Measurements from ENCODE around the gene PTPRR. TPM values are rescaled to one million over a fixed set of nuclear protein-coding genes. Genes with fewer than 3 reads are reported as not detected.

Gene PTPRR, protein sequence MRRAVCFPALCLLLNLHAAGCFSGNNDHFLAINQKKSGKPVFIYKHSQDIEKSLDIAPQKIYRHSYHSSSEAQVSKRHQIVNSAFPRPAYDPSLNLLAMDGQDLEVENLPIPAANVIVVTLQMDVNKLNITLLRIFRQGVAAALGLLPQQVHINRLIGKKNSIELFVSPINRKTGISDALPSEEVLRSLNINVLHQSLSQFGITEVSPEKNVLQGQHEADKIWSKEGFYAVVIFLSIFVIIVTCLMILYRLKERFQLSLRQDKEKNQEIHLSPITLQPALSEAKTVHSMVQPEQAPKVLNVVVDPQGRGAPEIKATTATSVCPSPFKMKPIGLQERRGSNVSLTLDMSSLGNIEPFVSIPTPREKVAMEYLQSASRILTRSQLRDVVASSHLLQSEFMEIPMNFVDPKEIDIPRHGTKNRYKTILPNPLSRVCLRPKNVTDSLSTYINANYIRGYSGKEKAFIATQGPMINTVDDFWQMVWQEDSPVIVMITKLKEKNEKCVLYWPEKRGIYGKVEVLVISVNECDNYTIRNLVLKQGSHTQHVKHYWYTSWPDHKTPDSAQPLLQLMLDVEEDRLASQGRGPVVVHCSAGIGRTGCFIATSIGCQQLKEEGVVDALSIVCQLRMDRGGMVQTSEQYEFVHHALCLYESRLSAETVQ
- under 0.01 and 0.26 TPM in 2 replicates for total RNA-seq

DNA sequence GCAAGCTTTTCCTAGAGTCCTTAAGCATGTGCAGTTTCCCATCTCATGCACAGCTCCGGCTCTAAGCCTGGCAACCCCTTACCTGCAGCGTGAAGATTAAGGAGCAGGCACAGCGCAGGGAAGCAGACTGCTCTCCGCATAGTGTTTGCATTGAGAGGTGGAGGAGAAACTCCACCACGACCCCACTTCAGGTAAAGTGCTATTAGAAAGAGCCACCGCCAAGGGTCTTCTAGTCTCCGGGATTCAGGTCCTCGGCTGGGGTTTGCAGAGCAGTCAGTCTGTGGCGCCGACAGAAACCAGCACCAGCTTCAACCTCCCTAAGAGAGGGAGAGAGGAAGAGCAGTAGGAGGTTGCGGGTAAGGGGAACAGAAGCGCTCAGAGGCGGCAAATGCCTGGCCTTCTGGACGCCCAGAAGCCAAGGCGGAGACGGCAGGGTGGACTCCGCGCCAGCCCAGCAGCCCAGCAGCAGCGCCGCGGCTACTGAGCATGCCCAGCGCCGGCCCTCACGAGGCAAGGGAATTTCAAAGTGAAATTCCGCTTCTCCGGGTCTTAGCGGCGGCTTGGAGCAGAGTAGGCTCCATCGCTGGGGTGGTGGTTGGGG lies at the start of gene PTPRR:
TSS of gene PTPRR (minus strand) at position 488 of the 601 bp plus-strand sequence. CDS start at position 140, 348 bp downstream.
- no peaks in the 10 kb centered on the region for H3K36me3 ChIP-seq (ENCODE audit: control insufficient read depth, insufficient read depth, low read length)
- TF ChIP-seq, protein P1, sequence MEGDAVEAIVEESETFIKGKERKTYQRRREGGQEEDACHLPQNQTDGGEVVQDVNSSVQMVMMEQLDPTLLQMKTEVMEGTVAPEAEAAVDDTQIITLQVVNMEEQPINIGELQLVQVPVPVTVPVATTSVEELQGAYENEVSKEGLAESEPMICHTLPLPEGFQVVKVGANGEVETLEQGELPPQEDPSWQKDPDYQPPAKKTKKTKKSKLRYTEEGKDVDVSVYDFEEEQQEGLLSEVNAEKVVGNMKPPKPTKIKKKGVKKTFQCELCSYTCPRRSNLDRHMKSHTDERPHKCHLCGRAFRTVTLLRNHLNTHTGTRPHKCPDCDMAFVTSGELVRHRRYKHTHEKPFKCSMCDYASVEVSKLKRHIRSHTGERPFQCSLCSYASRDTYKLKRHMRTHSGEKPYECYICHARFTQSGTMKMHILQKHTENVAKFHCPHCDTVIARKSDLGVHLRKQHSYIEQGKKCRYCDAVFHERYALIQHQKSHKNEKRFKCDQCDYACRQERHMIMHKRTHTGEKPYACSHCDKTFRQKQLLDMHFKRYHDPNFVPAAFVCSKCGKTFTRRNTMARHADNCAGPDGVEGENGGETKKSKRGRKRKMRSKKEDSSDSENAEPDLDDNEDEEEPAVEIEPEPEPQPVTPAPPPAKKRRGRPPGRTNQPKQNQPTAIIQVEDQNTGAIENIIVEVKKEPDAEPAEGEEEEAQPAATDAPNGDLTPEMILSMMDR (IDR thresholded peaks at IDR 0.05; ENCODE audit: insufficient read depth, low read length, severe bottlenecking): no peak
- DNase-seq (ENCODE audit: low read depth) (no peak), FAIRE-seq (no peak)
- H3K4me3 ChIP-seq (ENCODE audit: low read depth, low read length): no peak within 1 kb of the TSS
- peaks cover 6% of the 10 kb centered on the region for H3K27me3 ChIP-seq (ENCODE audit: control insufficient read depth, insufficient read depth, low read length)

DNA sequence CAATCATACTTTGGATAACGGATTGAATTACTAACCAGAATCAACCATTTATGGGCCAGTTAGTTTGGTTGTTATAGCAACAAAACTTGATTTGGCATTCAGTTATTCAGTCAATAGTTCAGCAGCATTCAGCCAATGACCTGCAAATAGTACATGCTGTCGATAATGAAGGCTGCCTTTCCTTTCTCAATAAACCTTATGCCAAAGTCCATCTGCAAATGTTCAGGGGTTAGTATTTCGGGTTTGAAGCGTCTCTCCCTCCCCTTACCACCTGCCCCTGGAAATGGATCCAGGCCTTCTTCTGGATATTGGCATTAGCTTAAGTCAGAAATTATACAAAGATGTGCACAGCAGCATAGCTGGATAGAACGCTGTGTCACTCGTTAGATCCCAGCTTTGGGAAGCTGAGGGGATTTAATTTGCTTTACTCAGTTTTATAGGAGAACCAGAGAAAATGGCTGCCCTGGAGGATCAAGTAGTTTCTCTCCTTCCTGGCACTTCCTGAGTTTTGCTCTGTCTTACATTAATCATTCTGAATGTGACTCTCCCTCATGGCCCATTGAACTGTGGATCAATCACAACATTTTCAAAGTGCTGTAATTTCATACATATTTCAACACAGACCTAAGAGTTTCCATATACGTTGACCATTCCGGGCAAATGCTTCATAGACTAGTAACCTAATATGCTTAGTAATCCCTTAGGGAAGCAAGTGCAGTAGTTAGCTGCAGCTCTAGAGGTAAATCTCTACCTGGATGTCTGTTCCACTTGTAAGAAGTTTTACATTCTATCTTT lies 46.7 kb upstream of the PTPRR start:
- TF ChIP-seq, protein P1 (IDR thresholded peaks at IDR 0.05; ENCODE audit: insufficient read depth, low read length, severe bottlenecking): no peak
- FAIRE-seq (no peak), DNase-seq (ENCODE audit: low read depth) (no peak)
- Histone ChIP-seq H3K36me3 (ENCODE audit: control insufficient read depth, insufficient read depth, low read length) (no peaks in the 10 kb centered on the region), H3K27me3 (ENCODE audit: control insufficient read depth, insufficient read depth, low read length) (peaks cover 2% of the 10 kb centered on the region), H3K4me3 (ENCODE audit: low read depth, low read length) (no peak overlapping the region)

DNA sequence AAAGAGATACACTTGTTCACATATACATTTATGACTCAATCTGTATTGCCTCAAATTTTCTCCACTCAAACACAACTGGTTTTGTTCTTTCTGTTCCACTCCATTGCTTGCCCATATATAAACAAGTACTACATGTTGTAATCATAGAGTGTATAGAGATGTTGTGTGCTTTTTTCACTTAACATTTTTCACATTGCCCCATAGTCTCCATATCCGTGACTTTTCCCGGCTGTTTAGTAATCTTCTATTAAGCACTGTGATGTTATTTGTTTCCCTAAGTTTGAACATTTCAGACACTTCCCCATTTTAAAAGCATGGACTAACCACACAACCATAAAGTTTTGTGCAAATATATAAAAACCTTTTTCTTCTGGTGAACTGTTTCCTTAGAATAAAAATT lies 45.5 kb upstream of the PTPRR start:
- no peak for FAIRE-seq
- H3K4me3 ChIP-seq (ENCODE audit: low read depth, low read length): no peak overlapping the region
- DNase-seq (ENCODE audit: low read depth): no peak

DNA sequence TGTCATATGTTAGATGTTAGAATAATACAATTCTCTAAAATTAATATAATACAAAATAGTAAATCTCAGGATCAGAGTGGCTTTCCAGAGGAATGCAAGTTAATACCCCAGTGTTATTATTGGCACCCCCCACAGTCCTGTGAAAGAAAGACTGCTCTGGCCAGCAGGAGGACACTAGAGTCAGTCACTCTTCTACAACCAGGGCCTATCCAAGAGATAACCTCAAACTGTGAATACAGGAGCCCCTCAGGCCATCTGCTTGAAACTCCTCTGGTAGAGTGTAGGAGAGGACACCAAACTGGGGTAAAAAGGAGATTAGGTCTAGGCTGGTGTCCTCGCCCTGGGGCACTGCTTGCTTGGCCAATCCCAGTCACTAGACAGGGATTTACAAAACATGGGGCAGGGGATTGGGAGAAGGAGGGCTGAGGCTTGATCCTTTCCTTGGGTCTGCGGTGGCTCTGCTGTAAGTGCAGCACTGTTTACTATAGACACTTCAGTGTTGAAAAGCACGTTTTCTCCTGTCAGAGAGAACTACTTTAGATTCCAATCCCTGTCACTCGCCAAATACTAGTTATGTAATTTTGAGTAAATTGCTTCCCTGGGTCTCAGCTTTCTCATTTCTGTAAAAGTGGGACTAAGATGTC lies 44.5 kb upstream of the PTPRR start:
- no peaks in the 10 kb centered on the region for H3K36me3 ChIP-seq (ENCODE audit: control insufficient read depth, insufficient read depth, low read length)
- TF ChIP-seq, protein P1 (IDR thresholded peaks at IDR 0.05; ENCODE audit: insufficient read depth, low read length, severe bottlenecking): no peak
- H3K4me3 ChIP-seq (ENCODE audit: low read depth, low read length): no peak overlapping the region
- DNase-seq (ENCODE audit: low read depth) (no peak), FAIRE-seq (no peak)
- peaks cover 2% of the 10 kb centered on the region for H3K27me3 ChIP-seq (ENCODE audit: control insufficient read depth, insufficient read depth, low read length)

More for the DNA sequence above, 45.5 kb upstream of the PTPRR start:
- H3K36me3 ChIP-seq (ENCODE audit: control insufficient read depth, insufficient read depth, low read length): no peaks in the 10 kb centered on the region
- TF ChIP-seq, protein P1 (IDR thresholded peaks at IDR 0.05; ENCODE audit: insufficient read depth, low read length, severe bottlenecking): no peak
- H3K27me3 ChIP-seq (ENCODE audit: control insufficient read depth, insufficient read depth, low read length): peaks cover 2% of the 10 kb centered on the region

DNA sequence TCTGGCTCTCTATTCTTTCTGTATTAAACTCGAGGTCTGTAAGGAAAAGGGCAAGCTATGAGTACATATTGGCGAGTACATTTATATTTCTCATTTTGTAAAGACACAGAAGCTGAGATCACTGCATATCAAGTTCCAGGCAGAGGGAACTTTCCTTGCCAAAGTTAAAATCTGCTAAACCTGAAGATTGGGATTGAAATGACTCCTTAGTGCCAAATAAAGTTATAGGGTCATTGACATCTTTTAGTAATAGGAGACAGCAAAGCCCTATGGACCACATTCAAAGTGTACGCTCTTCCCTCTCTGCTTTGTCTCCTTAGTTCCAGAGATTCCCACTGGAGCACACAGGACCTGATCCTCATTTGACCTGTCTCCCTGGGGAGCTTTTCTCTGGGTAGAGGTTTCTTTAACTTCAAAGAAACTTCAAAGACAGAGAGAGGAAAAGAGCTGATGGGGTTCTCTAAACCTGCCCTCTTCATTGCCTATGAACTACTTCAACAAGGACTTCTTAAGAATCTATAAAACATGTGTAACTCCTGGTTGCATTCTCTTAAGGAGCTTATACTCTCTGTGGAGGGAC lies 42.6 kb upstream of the PTPRR start:
- no peak for FAIRE-seq
- peaks cover 2% of the 10 kb centered on the region for H3K27me3 ChIP-seq (ENCODE audit: control insufficient read depth, insufficient read depth, low read length)
- TF ChIP-seq, protein P1 (IDR thresholded peaks at IDR 0.05; ENCODE audit: insufficient read depth, low read length, severe bottlenecking): no peak
- DNase-seq (ENCODE audit: low read depth): no peak
- H3K4me3 ChIP-seq (ENCODE audit: low read depth, low read length): no peak overlapping the region
- H3K36me3 ChIP-seq (ENCODE audit: control insufficient read depth, insufficient read depth, low read length): no peaks in the 10 kb centered on the region
